ENCODE results near the gene MEFV.
A peak's percentile ranks its signal among the peaks of the same experiment; 100 is the strongest.
"Not testable (repeated sequence)": the region's sequence is repeated elsewhere in the genome, so short reads cannot be mapped to it uniquely, and the experiment has no call there.

MEFV gene

DNA sequence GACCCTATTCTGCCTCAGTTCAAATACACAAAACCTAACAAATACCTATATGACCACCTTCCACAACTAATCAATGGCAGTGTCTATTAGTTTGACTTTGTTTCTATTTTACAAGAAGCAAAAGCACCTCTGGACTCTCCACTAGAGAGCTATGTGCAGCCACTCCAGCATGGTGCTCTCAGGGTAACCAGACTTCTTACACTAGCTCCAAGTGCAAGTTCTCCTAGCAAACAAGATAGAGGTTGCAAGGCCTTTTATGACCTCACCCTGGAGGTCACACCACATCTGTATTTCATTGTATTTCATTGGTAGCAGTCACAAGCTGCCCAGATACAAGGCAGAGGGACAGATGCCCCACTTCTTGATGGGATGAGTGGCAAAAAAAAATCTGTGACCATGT is 18.5 kb upstream of the MEFV start:
- no peak for DNase-seq (ENCODE audit: low spot score)
- Histone ChIP-seq H3K23ac (ENCODE audit: low read depth, low read length, poor library complexity) (no peak overlapping the region), H2AK5ac (ENCODE audit: low read depth, low read length) (no peak overlapping the region), H4K91ac (ENCODE audit: low read depth, low read length, poor library complexity) (no peak overlapping the region), H3K27ac (replicated peaks; ENCODE audit: low read length) (no peak overlapping the region), H2BK12ac (ENCODE audit: low read length) (no peak overlapping the region), H3K14ac (ENCODE audit: low read length) (no peak overlapping the region), H3K4me3 (ENCODE audit: low read length in 2 of 2) (no peak overlapping the region), H2BK15ac (ENCODE audit: low read length) (no peak overlapping the region), H3K27me3 (ENCODE audit: control insufficient read depth in 3 of 3, insufficient read depth in 3 of 3, low read depth in 1 of 3, low read length in 3 of 3) (no peaks in the 10 kb centered on the region), H2AFZ (ENCODE audit: low read length) (peak overlapping the region; percentile 80), H3K36me3 (replicated peaks in 1 of 2; ENCODE audit: control insufficient read depth in 2 of 2, insufficient read depth in 2 of 2, low read length in 2 of 2) (no peaks in the 10 kb centered on the region), H3K9me3 (replicated peaks in 1 of 2; ENCODE audit: control insufficient read depth in 2 of 2, insufficient read depth in 1 of 2, low read depth in 1 of 2, low read length in 2 of 2) (peaks cover 0 to 2% of the 10 kb centered on the region in 2 donors), H3K18ac (ENCODE audit: low read length) (no peak overlapping the region), H2BK5ac (ENCODE audit: low read length) (no peak overlapping the region), H3K4me1 (ENCODE audit: control insufficient read depth in 2 of 2, insufficient read depth in 1 of 2, low read depth in 1 of 2, low read length in 2 of 2) (peaks cover 0 to 6% of the 10 kb centered on the region in 2 donors), H3K9ac (ENCODE audit: low read depth, low read length, poor library complexity) (no peak overlapping the region), H3K4me2 (ENCODE audit: insufficient read depth, low read length, poor library complexity, severe bottlenecking) (no peak overlapping the region), H2BK120ac (ENCODE audit: low read depth, low read length) (no peak overlapping the region), H3K4ac (ENCODE audit: low read length) (no peak overlapping the region), H4K8ac (ENCODE audit: low read depth, low read length) (no peak overlapping the region), H3K79me1 (ENCODE audit: low read depth, low read length) (no peaks in the 10 kb centered on the region)

GRCh38 chr16:3274490-3274889 is 18.1 kb upstream of the MEFV start:
- no peak overlapping the region for H3K9ac ChIP-seq (ENCODE audit: low read depth, low read length, poor library complexity)
- no peak overlapping the region for H3K14ac ChIP-seq (ENCODE audit: low read length)
- no peak overlapping the region for H2BK5ac ChIP-seq (ENCODE audit: low read length)
- H2BK120ac ChIP-seq (ENCODE audit: low read depth, low read length) = no peak overlapping the region
- H3K36me3 ChIP-seq (replicated peaks in 1 of 2; ENCODE audit: control insufficient read depth in 2 of 2, insufficient read depth in 2 of 2, low read length in 2 of 2) = no peaks in the 10 kb centered on the region
- no peak overlapping the region for H3K18ac ChIP-seq (ENCODE audit: low read length)
- H3K79me1 ChIP-seq (ENCODE audit: low read depth, low read length) = no peaks in the 10 kb centered on the region
- no peak for DNase-seq (ENCODE audit: low spot score)
- H3K27me3 ChIP-seq (ENCODE audit: control insufficient read depth in 3 of 3, insufficient read depth in 3 of 3, low read depth in 1 of 3, low read length in 3 of 3) = no peaks in the 10 kb centered on the region
- H3K27ac ChIP-seq (replicated peaks; ENCODE audit: low read length) = no peak overlapping the region
- H3K23ac ChIP-seq (ENCODE audit: low read depth, low read length, poor library complexity) = no peak overlapping the region
- H2AK5ac ChIP-seq (ENCODE audit: low read depth, low read length) = no peak overlapping the region
- no peak overlapping the region for H3K4ac ChIP-seq (ENCODE audit: low read length)
- no peak overlapping the region for H2BK15ac ChIP-seq (ENCODE audit: low read length)
- peaks cover 0 to 2% of the 10 kb centered on the region in 2 donors for H3K9me3 ChIP-seq (replicated peaks in 1 of 2; ENCODE audit: control insufficient read depth in 2 of 2, insufficient read depth in 1 of 2, low read depth in 1 of 2, low read length in 2 of 2)
- no peak overlapping the region for H3K4me3 ChIP-seq (ENCODE audit: low read length in 2 of 2)
- H3K4me1 ChIP-seq (ENCODE audit: control insufficient read depth in 2 of 2, insufficient read depth in 1 of 2, low read depth in 1 of 2, low read length in 2 of 2) = peaks cover 0 to 6% of the 10 kb centered on the region in 2 donors
- H2BK12ac ChIP-seq (ENCODE audit: low read length) = no peak overlapping the region
- WGBS, 2 donors (ENCODE audit: extremely low coverage in 2 of 2, insufficient read length in 2 of 2, insufficient replicate concordance in 1 of 2) = no CpG with 5 or more reads among the region's 4 CpGs
- H4K91ac ChIP-seq (ENCODE audit: low read depth, low read length, poor library complexity) = no peak overlapping the region
- peak overlapping the region; percentile 80 for H2AFZ ChIP-seq (ENCODE audit: low read length)
- H3K4me2 ChIP-seq (ENCODE audit: insufficient read depth, low read length, poor library complexity, severe bottlenecking) = no peak overlapping the region
- no peak overlapping the region for H4K8ac ChIP-seq (ENCODE audit: low read depth, low read length)

GRCh38 chr16:3271281-3271680 is 14.8 kb upstream of the MEFV start:
- not testable (repeated sequence) for H3K18ac ChIP-seq (ENCODE audit: low read length); H3K4me3 ChIP-seq (ENCODE audit: low read length in 2 of 2); H2BK12ac ChIP-seq (ENCODE audit: low read length); H3K14ac ChIP-seq (ENCODE audit: low read length); H3K4me2 ChIP-seq (ENCODE audit: insufficient read depth, low read length, poor library complexity, severe bottlenecking); H3K4me1 ChIP-seq (ENCODE audit: control insufficient read depth in 2 of 2, insufficient read depth in 1 of 2, low read depth in 1 of 2, low read length in 2 of 2); H2AFZ ChIP-seq (ENCODE audit: low read length); H3K9me3 ChIP-seq (replicated peaks in 1 of 2; ENCODE audit: control insufficient read depth in 2 of 2, insufficient read depth in 1 of 2, low read depth in 1 of 2, low read length in 2 of 2); H4K91ac ChIP-seq (ENCODE audit: low read depth, low read length, poor library complexity); H3K4ac ChIP-seq (ENCODE audit: low read length); H2BK120ac ChIP-seq (ENCODE audit: low read depth, low read length); H4K8ac ChIP-seq (ENCODE audit: low read depth, low read length); H3K79me1 ChIP-seq (ENCODE audit: low read depth, low read length); H2AK5ac ChIP-seq (ENCODE audit: low read depth, low read length); H3K23ac ChIP-seq (ENCODE audit: low read depth, low read length, poor library complexity); H3K27ac ChIP-seq (replicated peaks; ENCODE audit: low read length); H3K27me3 ChIP-seq (ENCODE audit: control insufficient read depth in 3 of 3, insufficient read depth in 3 of 3, low read depth in 1 of 3, low read length in 3 of 3); DNase-seq (ENCODE audit: low spot score); H3K9ac ChIP-seq (ENCODE audit: low read depth, low read length, poor library complexity); H2BK5ac ChIP-seq (ENCODE audit: low read length); H3K36me3 ChIP-seq (replicated peaks in 1 of 2; ENCODE audit: control insufficient read depth in 2 of 2, insufficient read depth in 2 of 2, low read length in 2 of 2); H2BK15ac ChIP-seq (ENCODE audit: low read length)
- no CpG with 5 or more reads among the region's 22 CpGs for WGBS, 2 donors (ENCODE audit: extremely low coverage in 2 of 2, insufficient read length in 2 of 2, insufficient replicate concordance in 1 of 2)

DNA sequence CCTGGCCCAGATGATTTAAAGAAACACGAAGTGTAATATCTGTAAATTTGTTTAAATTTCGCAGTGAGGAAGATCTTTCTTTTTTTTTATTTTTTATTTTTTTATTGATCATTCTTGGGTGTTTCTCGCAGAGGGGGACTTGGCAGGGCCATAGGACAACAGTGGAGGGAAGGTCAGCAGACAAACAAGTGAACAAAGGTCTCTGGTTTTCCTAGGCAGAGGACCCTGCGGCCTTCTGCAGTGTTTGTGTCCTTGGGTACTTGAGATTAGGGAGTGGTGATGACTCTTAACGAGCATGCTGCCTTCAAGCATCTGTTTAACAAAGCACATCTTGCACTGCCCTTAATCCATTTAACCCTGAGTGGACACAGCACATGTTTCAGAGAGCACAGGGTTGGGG is 14.3 kb upstream of the MEFV start:
- not testable (repeated sequence) for H2BK5ac ChIP-seq (ENCODE audit: low read length); H2AFZ ChIP-seq (ENCODE audit: low read length); H3K36me3 ChIP-seq (replicated peaks in 1 of 2; ENCODE audit: control insufficient read depth in 2 of 2, insufficient read depth in 2 of 2, low read length in 2 of 2); H3K27me3 ChIP-seq (ENCODE audit: control insufficient read depth in 3 of 3, insufficient read depth in 3 of 3, low read depth in 1 of 3, low read length in 3 of 3); H3K27ac ChIP-seq (replicated peaks; ENCODE audit: low read length); H3K4me2 ChIP-seq (ENCODE audit: insufficient read depth, low read length, poor library complexity, severe bottlenecking); H2BK120ac ChIP-seq (ENCODE audit: low read depth, low read length); H3K14ac ChIP-seq (ENCODE audit: low read length); H3K4me1 ChIP-seq (ENCODE audit: control insufficient read depth in 2 of 2, insufficient read depth in 1 of 2, low read depth in 1 of 2, low read length in 2 of 2); H2AK5ac ChIP-seq (ENCODE audit: low read depth, low read length); H2BK15ac ChIP-seq (ENCODE audit: low read length); H4K91ac ChIP-seq (ENCODE audit: low read depth, low read length, poor library complexity); H3K18ac ChIP-seq (ENCODE audit: low read length); H3K9me3 ChIP-seq (replicated peaks in 1 of 2; ENCODE audit: control insufficient read depth in 2 of 2, insufficient read depth in 1 of 2, low read depth in 1 of 2, low read length in 2 of 2); H3K79me1 ChIP-seq (ENCODE audit: low read depth, low read length); H3K4me3 ChIP-seq (ENCODE audit: low read length in 2 of 2); H3K23ac ChIP-seq (ENCODE audit: low read depth, low read length, poor library complexity); H4K8ac ChIP-seq (ENCODE audit: low read depth, low read length); DNase-seq (ENCODE audit: low spot score); H2BK12ac ChIP-seq (ENCODE audit: low read length); H3K4ac ChIP-seq (ENCODE audit: low read length); H3K9ac ChIP-seq (ENCODE audit: low read depth, low read length, poor library complexity)
- WGBS, 2 donors (ENCODE audit: extremely low coverage in 2 of 2, insufficient read length in 2 of 2, insufficient replicate concordance in 1 of 2) = no CpG with 5 or more reads among the region's 5 CpGs

Data from neuronal stem cell (in vitro differentiated cells).